PC-3 (cell line): ENCODE data around the gene EGLN1. TPM values are rescaled to one million over a fixed set of nuclear protein-coding genes. Genes with fewer than 3 reads are reported as not detected.
A peak's percentile ranks its signal among the peaks of the same experiment; 100 is the strongest.

ENCODE experiments used
- ATAC-seq: fragments of 200-7000 bp; cut with Tn5 transposase; 2 replicates; pipeline ENCODE4 v1.9.1; 2020; ENCODE audit warnings: mild to moderate bottlenecking, moderate library complexity
- BruUV-seq: library from RNA; stranded (reverse); fragments of 400-500 nt; replicated peaks from 2 replicates; lab custom pipeline; 2021; lab: Mats Ljungman, UMichigan
- CTCF ChIA-PET: fragments of 300-600 bp; sonication (Branson Sonifier 250); formaldehyde crosslinking; loops from one replicate; lab custom pipeline; 2022; ENCODE audit warnings: antibody characterized with exemption; lab: Charles Lee
- POLR2A ChIA-PET: fragments of 300-600 bp; sonication (Branson Sonifier 250); formaldehyde crosslinking; loops from one replicate; lab custom pipeline; 2022; ENCODE audit warnings: antibody characterized with exemption; ENCODE audit not compliant: unreplicated experiment; lab: Charles Lee
- DNase-seq: peaks from one replicate; pipeline ENCODE4 v3.0.0-alpha.2; 2015
- H2AFZ ChIP-seq: fragments of 300-600 bp; sonication (generic); 2 replicates; pipeline ENCODE4 v1.6.0; 2016; ENCODE audit warnings: antibody characterized with exemption, low read length
- H3F3A ChIP-seq: fragments of 300-600 bp; sonication (generic); one replicate; pipeline ENCODE4 v1.6.0; 2017; ENCODE audit warnings: antibody characterized with exemption, low read length, control low read depth, mild to moderate bottlenecking; ENCODE audit not compliant: unreplicated experiment
- H3K27ac ChIP-seq: fragments of 300-600 bp; sonication (generic); 2 replicates; pipeline ENCODE4 v1.5.1; 2016; ENCODE audit warnings: mild to moderate bottlenecking, low read length
- H3K27me3 ChIP-seq: fragments of 300-600 bp; sonication (generic); 2 replicates; pipeline ENCODE4 v1.6.1; 2016; ENCODE audit warnings: low read length, mixed read lengths
- H3K36me3 ChIP-seq: fragments of 300-600 bp; sonication (generic); 2 replicates; pipeline ENCODE4 v1.6.1; 2016; ENCODE audit warnings: low read depth, mixed run types, low read length, mixed read lengths
- H3K4me1 ChIP-seq: fragments of 300-600 bp; sonication (generic); 2 replicates; pipeline ENCODE4 v1.5.1; 2016; ENCODE audit warnings: low read length; ENCODE audit not compliant: insufficient read depth
- H3K4me2 ChIP-seq: fragments of 300-600 bp; sonication (generic); 2 replicates; pipeline ENCODE4 v1.6.0; 2016; ENCODE audit warnings: low read length
- H3K4me3 ChIP-seq: fragments of 300-600 bp; sonication (generic); 2 replicates; pipeline ENCODE4 v1.5.1; 2016; ENCODE audit warnings: mild to moderate bottlenecking, low read length, mixed read lengths
- H3K79me2 ChIP-seq: fragments of 300-600 bp; sonication (generic); 2 replicates; pipeline ENCODE4 v1.6.1; 2017; ENCODE audit warnings: low read length, mixed read lengths
- H3K9ac ChIP-seq: fragments of 300-600 bp; sonication (generic); 2 replicates; pipeline ENCODE4 v1.6.0; 2016; ENCODE audit warnings: mild to moderate bottlenecking, low read length
- H3K9me2 ChIP-seq: fragments of 300-600 bp; sonication (generic); replicated peaks from 2 replicates; pipeline ENCODE4 v1.6.1; 2016; ENCODE audit warnings: mixed run types, low read length, mixed read lengths
- H3K9me3 ChIP-seq: fragments of 300-600 bp; sonication (generic); 2 replicates; pipeline ENCODE4 v1.6.1; 2016; ENCODE audit warnings: low read length, mixed read lengths
- H4K20me1 ChIP-seq: fragments of 300-600 bp; sonication (generic); 2 replicates; pipeline ENCODE4 v1.6.1; 2016; ENCODE audit warnings: low read length, mixed read lengths
- EZH2 ChIP-seq: fragments of 300-600 bp; sonication (generic); IDR thresholded peaks from one replicate; pipeline ENCODE4 v1.6.1; 2017; ENCODE audit warnings: antibody characterized with exemption, mild to moderate bottlenecking, low read length; ENCODE audit not compliant: unreplicated experiment
- EZH2phosphoT487 ChIP-seq: fragments of 300-600 bp; sonication (generic); IDR thresholded peaks from 2 replicates; pipeline ENCODE4 v1.6.1; 2018; ENCODE audit warnings: mild to moderate bottlenecking, antibody characterized with exemption, low read length, borderline replicate concordance
- intact Hi-C: fragments of 100-400 bp; cut with micrococcal nuclease; formaldehyde crosslinking; loops from 2 replicates; pipeline ENCODE4 v1.9.0; 2023
- total RNA-seq: library from RNA; depleted of rRNA; stranded (reverse); fragments of >200 nt; gene quantifications from 2 replicates; pipeline ENCODE4 v1.2.3, GENCODE V29; 2014; rRNA removed
- TF ChIP-seq, protein P1 (sequence below): fragments of 300-600 bp; sonication (generic); conservative IDR thresholded peaks from 2 replicates; pipeline ENCODE4 v1.5.1; 2017; ENCODE audit warnings: antibody characterized with exemption, low read depth, mild to moderate bottlenecking, low read length

The EGLN1 gene
- total RNA-seq, 1 experiment from 2014 or later, result 37.0 TPM

DNA sequence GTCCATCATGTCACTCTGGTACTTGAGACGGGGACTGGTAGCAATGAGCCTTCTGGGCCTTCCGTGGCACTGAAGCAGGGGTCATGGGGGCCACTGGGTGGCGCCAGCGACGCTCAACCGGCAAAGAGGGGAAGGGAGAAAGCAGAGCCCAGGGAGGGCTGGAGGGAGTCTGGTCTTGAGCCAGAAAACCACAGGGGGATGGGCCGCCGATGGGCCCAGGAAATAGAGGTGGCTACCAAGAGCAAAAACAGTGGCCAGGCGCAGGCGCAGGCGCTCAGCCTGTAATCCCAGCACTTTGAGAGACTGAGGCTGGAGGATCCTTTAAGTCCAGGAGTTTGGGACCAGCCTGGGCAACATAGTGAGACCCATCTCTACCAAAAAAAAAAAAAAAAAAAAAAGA lies 106.2 kb downstream of the EGLN1 start:
- H3K4me3 ChIP-seq, result no peak overlapping the region
- H3K27me3 ChIP-seq, result no peaks in the 10 kb centered on the region
- no TSS peak for BruUV-seq
- H3K36me3 ChIP-seq, result no peaks in the 10 kb centered on the region
- TF ChIP-seq EZH2 (no peak), EZH2phosphoT487 (no peak)
- TF ChIP-seq, protein P1, sequence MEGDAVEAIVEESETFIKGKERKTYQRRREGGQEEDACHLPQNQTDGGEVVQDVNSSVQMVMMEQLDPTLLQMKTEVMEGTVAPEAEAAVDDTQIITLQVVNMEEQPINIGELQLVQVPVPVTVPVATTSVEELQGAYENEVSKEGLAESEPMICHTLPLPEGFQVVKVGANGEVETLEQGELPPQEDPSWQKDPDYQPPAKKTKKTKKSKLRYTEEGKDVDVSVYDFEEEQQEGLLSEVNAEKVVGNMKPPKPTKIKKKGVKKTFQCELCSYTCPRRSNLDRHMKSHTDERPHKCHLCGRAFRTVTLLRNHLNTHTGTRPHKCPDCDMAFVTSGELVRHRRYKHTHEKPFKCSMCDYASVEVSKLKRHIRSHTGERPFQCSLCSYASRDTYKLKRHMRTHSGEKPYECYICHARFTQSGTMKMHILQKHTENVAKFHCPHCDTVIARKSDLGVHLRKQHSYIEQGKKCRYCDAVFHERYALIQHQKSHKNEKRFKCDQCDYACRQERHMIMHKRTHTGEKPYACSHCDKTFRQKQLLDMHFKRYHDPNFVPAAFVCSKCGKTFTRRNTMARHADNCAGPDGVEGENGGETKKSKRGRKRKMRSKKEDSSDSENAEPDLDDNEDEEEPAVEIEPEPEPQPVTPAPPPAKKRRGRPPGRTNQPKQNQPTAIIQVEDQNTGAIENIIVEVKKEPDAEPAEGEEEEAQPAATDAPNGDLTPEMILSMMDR, result peak; percentile 89
- ATAC-seq (peak; percentile 86), DNase-seq (peak; percentile 68)
- no peaks in the 10 kb centered on the region for H3K79me2 ChIP-seq
- intact Hi-C loops, result no loop called here
- no peak overlapping the region for H3K27ac ChIP-seq
- no peak overlapping the region for H3K9ac ChIP-seq
- no peak overlapping the region for H3K4me2 ChIP-seq
- CTCF ChIA-PET, result no interaction called here
- no peaks in the 10 kb centered on the region for H3K9me2 ChIP-seq
- H2AFZ ChIP-seq, result no peak overlapping the region
- H3K4me1 ChIP-seq, result no peaks in the 10 kb centered on the region
- no peaks in the 10 kb centered on the region for H3F3A ChIP-seq
- POLR2A ChIA-PET, result no interaction called here
- H3K9me3 ChIP-seq, result no peaks in the 10 kb centered on the region
- no peaks in the 10 kb centered on the region for H4K20me1 ChIP-seq

Other genes starting within 250 kb of the EGLN1 start
- 40.5 and 45.8 TPM in 2 replicates for gene GNPAT, start 181.1 kb downstream of the EGLN1 start, total RNA-seq
- gene EXOC8, start 84.4 kb downstream of the EGLN1 start, total RNA-seq, result 14.0 and 14.9 TPM in 2 replicates
- gene SPRTN, start 84.0 kb downstream of the EGLN1 start, total RNA-seq, result 17.1 and 27.8 TPM in 2 replicates
- gene TSNAX, start 106.4 kb upstream of the EGLN1 start, total RNA-seq, result 30.5 and 33.1 TPM in 2 replicates
- gene DISC1, start 204.5 kb upstream of the EGLN1 start, total RNA-seq, result 3.4 and 5.1 TPM in 2 replicates